Measurements from ENCODE around the gene C16orf92. TPM values are rescaled to one million over a fixed set of nuclear protein-coding genes. Genes with fewer than 3 reads are reported as not detected.

The C16orf92 gene
- polyA plus RNA-seq, 1 donor, result not detected

- Histone ChIP-seq H3K9me3 (ENCODE audit: control insufficient read depth, low read depth, low read length) (no peaks in the 10 kb centered on the region), H3K4me3 (ENCODE audit: low read length) (peak overlapping the region; percentile 100), H3K4me1 (ENCODE audit: control insufficient read depth, insufficient read depth, low read length) (peaks cover 21% of the 10 kb centered on the region), H3K36me3 (ENCODE audit: control insufficient read depth, insufficient read depth, low read length) (peaks cover 19% of the 10 kb centered on the region), H3K27ac (ENCODE audit: low read length) (peak overlapping the region; percentile 100), H3K27me3 (ENCODE audit: control insufficient read depth, insufficient read depth, low read length) (no peaks in the 10 kb centered on the region)
- no CpG with 5 or more reads among the region's 27 CpGs for WGBS (ENCODE audit: insufficient coverage, low lambda C conversion rate)
- peak in 1 of 2 donors; percentile 72 for DNase-seq
Measured at GRCh38 chr16:30063893-30064728, 41.1 kb downstream of the C16orf92 start.

GRCh38 chr16:30064729-30065101, 41.7 kb downstream of the C16orf92 start:
- no peaks in the 10 kb centered on the region for H3K27me3 ChIP-seq (ENCODE audit: control insufficient read depth, insufficient read depth, low read length)
- peak overlapping the region; percentile 100 for H3K27ac ChIP-seq (ENCODE audit: low read length)
- WGBS (ENCODE audit: insufficient coverage, low lambda C conversion rate), result no CpG with 5 or more reads among the region's 25 CpGs
- H3K4me3 ChIP-seq (ENCODE audit: low read length), result peak overlapping the region; percentile 100
- H3K36me3 ChIP-seq (ENCODE audit: control insufficient read depth, insufficient read depth, low read length), result peaks cover 25% of the 10 kb centered on the region
- peaks cover 21% of the 10 kb centered on the region for H3K4me1 ChIP-seq (ENCODE audit: control insufficient read depth, insufficient read depth, low read length)
- no peak for DNase-seq
- peaks cover 2% of the 10 kb centered on the region for H3K9me3 ChIP-seq (ENCODE audit: control insufficient read depth, low read depth, low read length)

GRCh38 chr16:30065102-30065942, 42.3 kb downstream of the C16orf92 start, which contains the start of gene ALDOA:
ALDOA (plus strand) TSS chr16:30065760; CDS start chr16:30066898, 1,138 bp downstream.
- Histone ChIP-seq H3K4me1 (ENCODE audit: control insufficient read depth, insufficient read depth, low read length) (peaks cover 21% of the 10 kb centered on the region), H3K27ac (ENCODE audit: low read length) (peak within 1 kb of the TSS; percentile 100), H3K36me3 (ENCODE audit: control insufficient read depth, insufficient read depth, low read length) (peaks cover 32% of the 10 kb centered on the region), H3K27me3 (ENCODE audit: control insufficient read depth, insufficient read depth, low read length) (no peaks in the 10 kb centered on the region), H3K9me3 (ENCODE audit: control insufficient read depth, low read depth, low read length) (peaks cover 2% of the 10 kb centered on the region), H3K4me3 (ENCODE audit: low read length) (peak within 1 kb of the TSS; percentile 100)
- no CpG with 5 or more reads among the region's 99 CpGs for WGBS (ENCODE audit: insufficient coverage, low lambda C conversion rate)
- DNase-seq, result peak; percentile 98 to 99

- peak overlapping the region; percentile 100 for H3K27ac ChIP-seq (ENCODE audit: low read length)
- H3K9me3 ChIP-seq (ENCODE audit: control insufficient read depth, low read depth, low read length), result peaks cover 2% of the 10 kb centered on the region
- H3K27me3 ChIP-seq (ENCODE audit: control insufficient read depth, insufficient read depth, low read length), result no peaks in the 10 kb centered on the region
- H3K36me3 ChIP-seq (ENCODE audit: control insufficient read depth, insufficient read depth, low read length), result peaks cover 39% of the 10 kb centered on the region
- no CpG with 5 or more reads among the region's 44 CpGs for WGBS (ENCODE audit: insufficient coverage, low lambda C conversion rate)
- H3K4me1 ChIP-seq (ENCODE audit: control insufficient read depth, insufficient read depth, low read length), result peaks cover 21% of the 10 kb centered on the region
- DNase-seq, result no peak
- H3K4me3 ChIP-seq (ENCODE audit: low read length), result peak overlapping the region; percentile 100
Measured at GRCh38 chr16:30065943-30066760, 43.2 kb downstream of the C16orf92 start.

GRCh38 chr16:30066761-30067583, 44.0 kb downstream of the C16orf92 start:
- DNase-seq, result no peak
- Histone ChIP-seq H3K4me1 (ENCODE audit: control insufficient read depth, insufficient read depth, low read length) (peaks cover 21% of the 10 kb centered on the region), H3K27me3 (ENCODE audit: control insufficient read depth, insufficient read depth, low read length) (no peaks in the 10 kb centered on the region), H3K4me3 (ENCODE audit: low read length) (peak overlapping the region; percentile 100), H3K9me3 (ENCODE audit: control insufficient read depth, low read depth, low read length) (peaks cover 2% of the 10 kb centered on the region), H3K27ac (ENCODE audit: low read length) (peak overlapping the region; percentile 100), H3K36me3 (ENCODE audit: control insufficient read depth, insufficient read depth, low read length) (peaks cover 45% of the 10 kb centered on the region)
- no CpG with 5 or more reads among the region's 21 CpGs for WGBS (ENCODE audit: insufficient coverage, low lambda C conversion rate)

GRCh38 chr16:30067584-30067916, 44.6 kb downstream of the C16orf92 start:
- Histone ChIP-seq H3K27ac (ENCODE audit: low read length) (no peak overlapping the region), H3K4me3 (ENCODE audit: low read length) (no peak overlapping the region), H3K9me3 (ENCODE audit: control insufficient read depth, low read depth, low read length) (peaks cover 2% of the 10 kb centered on the region), H3K4me1 (ENCODE audit: control insufficient read depth, insufficient read depth, low read length) (peaks cover 21% of the 10 kb centered on the region), H3K27me3 (ENCODE audit: control insufficient read depth, insufficient read depth, low read length) (no peaks in the 10 kb centered on the region), H3K36me3 (ENCODE audit: control insufficient read depth, insufficient read depth, low read length) (peaks cover 49% of the 10 kb centered on the region)
- WGBS (ENCODE audit: insufficient coverage, low lambda C conversion rate), result no CpG with 5 or more reads among the region's 6 CpGs
- DNase-seq, result no peak

- DNase-seq, result no peak
- Histone ChIP-seq H3K4me3 (ENCODE audit: low read length) (no peak overlapping the region), H3K27ac (ENCODE audit: low read length) (no peak overlapping the region), H3K4me1 (ENCODE audit: control insufficient read depth, insufficient read depth, low read length) (peaks cover 21% of the 10 kb centered on the region), H3K27me3 (ENCODE audit: control insufficient read depth, insufficient read depth, low read length) (no peaks in the 10 kb centered on the region), H3K9me3 (ENCODE audit: control insufficient read depth, low read depth, low read length) (peaks cover 2% of the 10 kb centered on the region), H3K36me3 (ENCODE audit: control insufficient read depth, insufficient read depth, low read length) (peaks cover 49% of the 10 kb centered on the region)
- WGBS (ENCODE audit: insufficient coverage, low lambda C conversion rate), result no CpG with 5 or more reads among the region's 9 CpGs
Measured at GRCh38 chr16:30068333-30068732, 45.3 kb downstream of the C16orf92 start.

GRCh38 chr16:30068750-30069610, 46.0 kb downstream of the C16orf92 start:
- peaks cover 14% of the 10 kb centered on the region for H3K4me1 ChIP-seq (ENCODE audit: control insufficient read depth, insufficient read depth, low read length)
- no peak for DNase-seq
- H3K27ac ChIP-seq (ENCODE audit: low read length), result no peak overlapping the region
- peaks cover 49% of the 10 kb centered on the region for H3K36me3 ChIP-seq (ENCODE audit: control insufficient read depth, insufficient read depth, low read length)
- H3K4me3 ChIP-seq (ENCODE audit: low read length), result no peak overlapping the region
- H3K27me3 ChIP-seq (ENCODE audit: control insufficient read depth, insufficient read depth, low read length), result no peaks in the 10 kb centered on the region
- peaks cover 2% of the 10 kb centered on the region for H3K9me3 ChIP-seq (ENCODE audit: control insufficient read depth, low read depth, low read length)
- no CpG with 5 or more reads among the region's 17 CpGs for WGBS (ENCODE audit: insufficient coverage, low lambda C conversion rate)

All from large intestine (tissue), 3 donors.